GM12878 (cell line): ENCODE data around the gene RTP5. TPM values are rescaled to one million over a fixed set of nuclear protein-coding genes. Genes with fewer than 3 reads are reported as not detected.

Source experiments
- ATF3 ChIP-seq: IDR thresholded peaks from 2 replicates; pipeline ENCODE4 v1.6.1; 2011; ENCODE audit warnings: low read depth, mild to moderate bottlenecking, low read length, moderate library complexity, borderline replicate concordance; ENCODE audit errors: extremely low read depth
- BCL11A ChIP-seq: IDR thresholded peaks from 2 replicates; pipeline ENCODE4 v1.6.1; 2011; ENCODE audit warnings: low read depth, low read length
- E2F8 ChIP-seq: fragments of 450-650 bp; IDR thresholded peaks from 2 replicates; pipeline ENCODE4 v1.6.1; 2018; ENCODE audit warnings: mild to moderate bottlenecking, low read depth, moderate library complexity; ENCODE audit not compliant: partially characterized antibody
- FOXK2 ChIP-seq: fragments of 450-650 bp; IDR thresholded peaks from 2 replicates; pipeline ENCODE4 v1.6.1; 2017; ENCODE audit warnings: mild to moderate bottlenecking, moderate library complexity
- JUNB ChIP-seq: IDR thresholded peaks from 2 replicates; pipeline ENCODE4 v1.6.1; 2016; ENCODE audit warnings: antibody characterized with exemption, mild to moderate bottlenecking
- KDM1A ChIP-seq: fragments of 200-600 bp; sonication (generic); IDR thresholded peaks from 2 replicates; pipeline ENCODE4 v1.6.1; 2016; ENCODE audit warnings: borderline replicate concordance
- MEF2A ChIP-seq: IDR thresholded peaks from 2 replicates; pipeline ENCODE4 v1.6.1; 2011; ENCODE audit warnings: low read depth, mild to moderate bottlenecking, low read length, moderate library complexity; ENCODE audit not compliant: insufficient read depth
- MEF2B ChIP-seq: fragments of 450-650 bp; IDR thresholded peaks from 2 replicates; pipeline ENCODE4 v1.6.1; 2018; ENCODE audit warnings: mild to moderate bottlenecking, moderate library complexity; ENCODE audit not compliant: partially characterized antibody, poor library complexity, severe bottlenecking
- MLLT1 ChIP-seq: fragments of 450-650 bp; IDR thresholded peaks from 2 replicates; pipeline ENCODE4 v1.6.1; 2016; ENCODE audit warnings: mild to moderate bottlenecking
- MTA2 ChIP-seq: fragments of 450-650 bp; IDR thresholded peaks from 2 replicates; pipeline ENCODE4 v1.6.1; 2016; ENCODE audit warnings: low read depth, mild to moderate bottlenecking, moderate library complexity
- NFXL1 ChIP-seq: fragments of 450-650 bp; IDR thresholded peaks from 2 replicates; pipeline ENCODE4 v1.6.1; 2017; ENCODE audit warnings: antibody characterized with exemption, mild to moderate bottlenecking, borderline replicate concordance
- NR2C1 ChIP-seq: fragments of 450-650 bp; IDR thresholded peaks from 2 replicates; pipeline ENCODE4 v1.6.1; 2017; ENCODE audit warnings: antibody characterized with exemption, mild to moderate bottlenecking, moderate library complexity
- PAX5 ChIP-seq: IDR thresholded peaks from 2 replicates; pipeline ENCODE4 v1.6.1; 2011; ENCODE audit warnings: low read depth, low read length, borderline replicate concordance
- POLR2AphosphoS5 ChIP-seq: IDR thresholded peaks from 2 replicates; pipeline ENCODE4 v1.6.1; 2011; ENCODE audit warnings: mild to moderate bottlenecking, low read length, inconsistent platforms
- RBBP5 ChIP-seq: fragments of 200-600 bp; sonication (generic); conservative IDR thresholded peaks from 2 replicates; pipeline ENCODE4 v1.6.1; 2016
- SMARCA5 ChIP-seq: fragments of 450-650 bp; IDR thresholded peaks from 2 replicates; pipeline ENCODE4 v1.6.1; 2017; ENCODE audit warnings: mild to moderate bottlenecking
- SREBF1 ChIP-seq: IDR thresholded peaks from 2 replicates; pipeline ENCODE4 v1.6.1; 2012; ENCODE audit warnings: mild to moderate bottlenecking, low read length
- STAT3 ChIP-seq: IDR thresholded peaks from 2 replicates; pipeline ENCODE4 v1.6.1; 2011; ENCODE audit warnings: low read depth, low read length, improper control_type of control experiment
- SUPT20H ChIP-seq: IDR thresholded peaks from 2 replicates; pipeline ENCODE4 v1.6.1; 2011; ENCODE audit warnings: low read depth, mild to moderate bottlenecking, low read length, moderate library complexity, borderline replicate concordance; ENCODE audit not compliant: control insufficient read depth
- SUZ12 ChIP-seq: fragments of 200-600 bp; sonication (generic); IDR thresholded peaks from one replicate; pipeline ENCODE4 v1.6.1; 2018; ENCODE audit warnings: antibody characterized with exemption, mild to moderate bottlenecking; ENCODE audit not compliant: unreplicated experiment
- TARDBP ChIP-seq: IDR thresholded peaks from 2 replicates; pipeline ENCODE4 v1.6.1; 2016; ENCODE audit warnings: borderline replicate concordance
- TBL1XR1 ChIP-seq: IDR thresholded peaks from 2 replicates; pipeline ENCODE4 v1.6.1; 2012; ENCODE audit warnings: low read depth, low read length, improper control_type of control experiment
- TCF7 ChIP-seq: IDR thresholded peaks from 2 replicates; pipeline ENCODE4 v1.6.1; 2014; ENCODE audit warnings: antibody characterized with exemption, borderline replicate concordance
- ZNF687 ChIP-seq: fragments of 450-650 bp; IDR thresholded peaks from 2 replicates; pipeline ENCODE4 v1.6.1; 2017; ENCODE audit warnings: mild to moderate bottlenecking, moderate library complexity
- polyA plus RNA-seq, 11 experiments: library from polyadenylated mRNA; depleted of rRNA in 4 of 11; unstranded in 6 of 11; stranded (reverse) in 5 of 11; fragments of >200 nt; fragmentation: Nextera tagmentation in 4 of 11; fragmentation: Illumina TruSeq in 1 of 11; extraction: Ambion mirVana in 4 of 11; extraction: Trizol in 1 of 11; gene quantifications; 1 replicate in 1 of 11; 2 replicates in 10 of 11; pipeline versions ENCODE4 v1.2.1 to v1.2.3, GENCODE V29; 2011 to 2016; ENCODE audit warnings: inconsistent platforms in 2 of 11, missing spikeins in 2 of 11, low read depth in 1 of 11
- total RNA-seq, 4 experiments: library from RNA; depleted of rRNA in 3 of 4; stranded (reverse); fragments of >200 nt in 3 of 4; fragmentation: Illumina TruSeq in 1 of 4; extraction: Trizol in 1 of 4; gene quantifications; 2 replicates each; pipeline versions ENCODE4 v1.2.1 to v1.2.3, GENCODE V29; 2013 to 2021

Gene RTP5
- total and polyA plus RNA-seq, 10 of the 15 experiments (the other 5 are each of a cell fraction or from before 2014, with no cell fraction given), result 0.05 TPM; not detected in 9

GRCh38 chr2:241844066-241844728 lies 25.3 kb upstream of the RTP5 start (continued):
- no peak for TF ChIP-seq JUNB
- peak; percentile 73 for TF ChIP-seq ZNF687
- TF ChIP-seq NFXL1, result no peak
- TF ChIP-seq SUPT20H, result no peak
- TF ChIP-seq TARDBP, result no peak
- TF ChIP-seq MEF2A, result no peak
- TF ChIP-seq E2F8, result no peak
- no peak for TF ChIP-seq TCF7
- no peak for TF ChIP-seq PAX5
- TF ChIP-seq MTA2, result 0 out of 2 replicates have a peak, but pooled peaks have one; percentile 7
- TF ChIP-seq ATF3, result no peak
- no peak for TF ChIP-seq KDM1A
- TF ChIP-seq FOXK2, result no peak
- TF ChIP-seq STAT3, result no peak
- no peak for TF ChIP-seq SREBF1
- TF ChIP-seq NR2C1, result peak; percentile 33; the same call in 1 of the 2 replicates
- no peak for TF ChIP-seq SMARCA5
- no peak for TF ChIP-seq SUZ12
- no peak for TF ChIP-seq POLR2AphosphoS5
- TF ChIP-seq RBBP5, result no peak
- no peak for TF ChIP-seq MLLT1
- TF ChIP-seq BCL11A, result 0 out of 2 replicates have a peak, but pooled peaks have one; percentile 19
- TF ChIP-seq TBL1XR1, result no peak
- no peak for TF ChIP-seq MEF2B
